ENCODE results near the gene MTPN.

The MTPN gene

DNA sequence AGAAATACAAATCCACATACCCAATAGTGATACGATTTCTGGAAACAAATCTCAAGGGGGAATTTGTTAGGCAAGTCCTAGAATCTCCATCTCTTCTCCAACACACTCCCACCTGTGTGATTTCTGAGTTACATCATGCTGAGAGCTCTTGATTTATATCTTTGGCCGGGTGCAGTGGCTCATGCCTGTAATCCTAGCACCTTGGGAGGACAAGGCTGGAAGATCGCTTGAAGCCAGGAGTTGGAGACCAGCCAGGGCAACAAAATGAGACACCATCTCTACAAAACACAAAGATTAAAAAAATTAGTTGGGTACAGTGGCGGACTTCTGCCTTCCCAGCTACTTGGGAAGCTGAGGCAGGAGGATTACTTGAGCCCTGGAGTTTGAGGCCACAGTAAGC is 1.5 kb upstream of the MTPN start:
- TF ChIP-seq, protein P1, sequence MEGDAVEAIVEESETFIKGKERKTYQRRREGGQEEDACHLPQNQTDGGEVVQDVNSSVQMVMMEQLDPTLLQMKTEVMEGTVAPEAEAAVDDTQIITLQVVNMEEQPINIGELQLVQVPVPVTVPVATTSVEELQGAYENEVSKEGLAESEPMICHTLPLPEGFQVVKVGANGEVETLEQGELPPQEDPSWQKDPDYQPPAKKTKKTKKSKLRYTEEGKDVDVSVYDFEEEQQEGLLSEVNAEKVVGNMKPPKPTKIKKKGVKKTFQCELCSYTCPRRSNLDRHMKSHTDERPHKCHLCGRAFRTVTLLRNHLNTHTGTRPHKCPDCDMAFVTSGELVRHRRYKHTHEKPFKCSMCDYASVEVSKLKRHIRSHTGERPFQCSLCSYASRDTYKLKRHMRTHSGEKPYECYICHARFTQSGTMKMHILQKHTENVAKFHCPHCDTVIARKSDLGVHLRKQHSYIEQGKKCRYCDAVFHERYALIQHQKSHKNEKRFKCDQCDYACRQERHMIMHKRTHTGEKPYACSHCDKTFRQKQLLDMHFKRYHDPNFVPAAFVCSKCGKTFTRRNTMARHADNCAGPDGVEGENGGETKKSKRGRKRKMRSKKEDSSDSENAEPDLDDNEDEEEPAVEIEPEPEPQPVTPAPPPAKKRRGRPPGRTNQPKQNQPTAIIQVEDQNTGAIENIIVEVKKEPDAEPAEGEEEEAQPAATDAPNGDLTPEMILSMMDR (IDR thresholded peaks at IDR 0.05; ENCODE audit: insufficient read depth, low read depth, low read length, missing control alignments): no peak

DNA sequence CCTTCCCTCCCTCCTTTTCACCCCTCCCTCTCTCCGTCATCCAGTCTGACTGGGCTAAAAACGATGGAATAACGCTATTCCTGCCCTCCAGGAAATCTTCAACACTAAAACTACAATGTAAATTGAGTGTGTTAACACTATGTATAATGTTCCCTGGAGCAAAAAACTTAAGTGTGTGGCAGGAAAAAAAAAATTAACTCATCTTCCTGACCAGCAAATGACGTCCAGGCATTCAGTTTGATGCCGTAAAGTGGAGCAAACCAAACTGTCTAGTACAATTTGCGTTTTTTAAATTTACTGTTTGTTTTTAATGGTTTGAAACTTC is 545 bp upstream of the MTPN start:
- H3K4me3 ChIP-seq (ENCODE audit: low read length): peak overlapping the region; percentile 82
- TF ChIP-seq, protein P1 (IDR thresholded peaks at IDR 0.05; ENCODE audit: insufficient read depth, low read depth, low read length, missing control alignments): no peak
- no peak for DNase-seq (ENCODE audit: low read depth)

More for the DNA sequence above, 1.5 kb upstream of the MTPN start:
- no peak for DNase-seq (ENCODE audit: low read depth)
- no peak overlapping the region for H3K4me3 ChIP-seq (ENCODE audit: low read length)

DNA sequence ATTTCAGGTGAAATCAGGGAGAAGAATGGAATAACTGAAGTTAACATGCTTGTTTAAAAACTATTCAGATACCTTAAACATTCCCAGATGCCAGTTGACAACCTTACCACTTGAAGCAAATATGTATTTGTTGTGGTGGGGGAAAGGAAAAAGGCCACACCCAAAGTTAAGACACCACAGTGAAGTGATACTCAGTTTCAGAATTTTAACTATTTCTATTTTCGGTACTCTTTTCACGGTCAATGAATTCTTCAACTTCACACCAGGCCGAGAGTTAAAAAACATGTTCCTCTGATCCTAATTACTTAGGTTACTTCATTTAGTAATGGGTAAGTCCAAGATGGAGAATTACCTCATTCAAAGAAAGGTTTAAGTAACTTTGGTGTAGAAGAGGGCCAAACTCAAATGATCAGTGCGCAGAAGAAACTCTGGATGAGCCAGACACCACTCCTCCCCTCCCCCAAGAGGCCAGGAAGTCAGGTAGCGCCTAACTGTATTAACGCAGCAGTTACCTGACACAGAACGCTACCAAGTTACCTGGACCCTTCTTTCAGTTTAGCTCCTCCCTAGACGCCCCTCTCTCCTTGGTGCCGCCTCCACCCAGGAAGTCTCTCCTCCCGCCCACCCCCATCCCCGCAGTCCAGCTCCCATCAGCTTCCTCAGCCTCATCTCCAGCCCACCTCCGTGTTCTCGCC is 700 bp downstream of the MTPN start:
- H3K4me3 ChIP-seq (ENCODE audit: low read length): peak overlapping the region; percentile 82
- TF ChIP-seq, protein P1 (IDR thresholded peaks at IDR 0.05; ENCODE audit: insufficient read depth, low read depth, low read length, missing control alignments): no peak
- peak; percentile 62 for DNase-seq (ENCODE audit: low read depth)

DNA sequence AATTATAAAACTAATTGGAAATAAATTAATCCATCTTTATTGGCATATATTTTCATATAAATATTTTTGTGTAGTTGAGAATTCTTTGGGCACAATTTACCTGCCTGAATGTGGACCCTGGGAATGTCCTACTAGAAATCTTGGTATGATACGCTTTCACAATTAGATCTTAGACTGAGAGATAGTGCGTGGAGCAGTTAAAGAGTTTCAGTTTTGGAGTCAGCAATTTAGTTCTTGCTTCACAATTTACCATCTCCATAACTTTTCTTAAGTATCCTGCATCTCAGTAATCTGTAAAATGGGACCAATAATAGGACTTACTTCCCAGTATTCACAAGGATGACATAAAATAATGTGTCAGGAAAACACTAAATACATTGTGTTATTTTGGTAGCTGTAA is 2.0 kb downstream of the MTPN start:
- TF ChIP-seq, protein P1 (IDR thresholded peaks at IDR 0.05; ENCODE audit: insufficient read depth, low read depth, low read length, missing control alignments): no peak
- DNase-seq (ENCODE audit: low read depth): no peak
- H3K4me3 ChIP-seq (ENCODE audit: low read length): no peak overlapping the region

DNA sequence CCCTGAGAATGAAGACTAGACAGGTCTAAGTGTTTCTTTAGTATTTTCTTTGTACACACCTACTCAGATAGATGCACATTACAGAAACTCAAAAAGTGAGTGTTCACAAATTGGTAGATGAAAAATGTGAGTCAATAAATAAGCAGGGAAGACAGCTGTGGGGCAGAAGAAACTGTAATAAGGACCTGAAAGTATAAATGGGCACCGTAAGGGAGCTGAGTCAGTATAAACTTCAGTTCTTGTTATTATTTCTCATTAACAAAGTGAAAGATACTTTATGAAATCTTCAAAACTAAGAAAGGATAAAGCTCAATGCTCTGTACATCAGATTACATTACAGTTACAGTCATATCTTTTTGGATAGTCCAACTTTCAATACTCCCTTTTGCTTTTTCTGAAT is 2.5 kb downstream of the MTPN start:
- no peak for DNase-seq (ENCODE audit: low read depth)
- H3K4me3 ChIP-seq (ENCODE audit: low read length): no peak overlapping the region
- TF ChIP-seq, protein P1 (IDR thresholded peaks at IDR 0.05; ENCODE audit: insufficient read depth, low read depth, low read length, missing control alignments): no peak

DNA sequence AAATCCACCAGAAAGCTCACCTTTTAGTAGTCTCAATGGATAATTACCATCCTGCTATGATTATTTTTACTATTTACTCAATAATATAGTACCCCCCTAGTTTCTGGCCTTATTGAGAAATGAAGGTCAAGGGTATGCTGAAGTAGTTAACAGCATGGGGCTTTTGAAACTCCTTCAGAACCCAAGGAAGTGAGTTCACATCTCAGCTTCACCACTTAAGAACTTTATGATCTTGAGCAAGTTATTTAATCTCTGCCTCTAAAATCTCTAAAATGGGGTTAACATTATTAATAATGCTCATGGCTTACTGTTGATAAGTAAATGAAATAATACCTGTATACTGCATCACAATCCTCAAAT is 5.8 kb downstream of the MTPN start:
- no peak overlapping the region for H3K4me3 ChIP-seq (ENCODE audit: low read length)
- TF ChIP-seq, protein P1 (IDR thresholded peaks at IDR 0.05; ENCODE audit: insufficient read depth, low read depth, low read length, missing control alignments): no peak
- DNase-seq (ENCODE audit: low read depth): no peak

DNA sequence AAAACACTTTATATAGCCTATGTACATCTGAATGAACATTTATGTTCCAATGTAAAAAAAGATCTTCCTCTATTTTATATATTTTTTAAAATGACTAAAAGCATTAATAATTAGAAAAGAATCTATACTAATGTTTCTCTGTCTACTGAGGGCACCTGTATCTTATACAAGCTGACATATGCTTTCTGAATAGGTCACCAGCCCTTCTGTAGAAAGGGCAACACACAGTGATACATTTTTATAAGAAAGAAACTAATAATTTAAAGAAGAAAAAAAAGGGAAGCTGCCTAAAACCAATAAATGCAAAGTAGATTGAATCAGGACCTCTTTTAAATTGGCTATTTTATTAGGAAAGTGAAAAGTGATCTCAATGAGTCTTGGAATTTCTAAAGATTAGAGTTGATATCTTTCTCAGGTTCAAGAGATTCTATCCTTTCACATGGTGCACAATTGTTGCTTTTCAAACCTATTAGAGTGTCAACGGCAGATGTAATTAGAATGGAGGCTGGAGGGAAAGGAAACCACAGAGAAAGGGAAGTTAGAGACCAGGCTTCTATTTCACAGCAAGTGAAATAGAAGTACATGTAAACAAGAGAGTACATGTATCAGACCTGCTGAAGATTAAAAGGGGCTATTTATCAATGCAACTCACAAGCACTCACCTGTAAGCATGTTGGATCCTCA is 6.3 kb downstream of the MTPN start:
- no peak overlapping the region for H3K4me3 ChIP-seq (ENCODE audit: low read length)
- TF ChIP-seq, protein P1 (IDR thresholded peaks at IDR 0.05; ENCODE audit: insufficient read depth, low read depth, low read length, missing control alignments): no peak
- DNase-seq (ENCODE audit: low read depth): no peak

Data from epithelial cell of esophagus (primary cell).